OCI-LY7 (cell line): ENCODE measurements around the gene TRIM71. TPM values are rescaled to one million over a fixed set of nuclear protein-coding genes. Genes with fewer than 3 reads are reported as not detected.
"Not testable (repeated sequence)": the region's sequence is repeated elsewhere in the genome, so short reads cannot be mapped to it uniquely, and the experiment has no call there.

Source experiments
- BruUV-seq: library from RNA; stranded (reverse); fragments of 400-500 nt; replicated peaks from 2 replicates; lab custom pipeline; 2021; lab: Mats Ljungman, UMichigan
- CTCF ChIA-PET: fragments of 300-600 bp; sonication (Branson Sonifier 250); formaldehyde crosslinking; loops from one replicate; lab custom pipeline; 2022; ENCODE audit warnings: antibody characterized with exemption; ENCODE audit not compliant: unreplicated experiment; lab: Charles Lee
- POLR2A ChIA-PET: fragments of 300-600 bp; sonication (Branson Sonifier 250); formaldehyde crosslinking; loops from one replicate; lab custom pipeline; 2022; ENCODE audit warnings: antibody characterized with exemption; lab: Charles Lee
- DNase-seq: peaks from one replicate; pipeline ENCODE4 v3.0.0-alpha.2; 2015; ENCODE audit warnings: low spot score
- H2AFZ ChIP-seq: fragments of 200-600 bp; sonication (generic), shearing (Covaris generic); 2 replicates; pipeline ENCODE4 v1.6.1; 2014; ENCODE audit warnings: mild to moderate bottlenecking, antibody characterized with exemption, low read length, moderate library complexity
- H3K27ac ChIP-seq: fragments of 200-600 bp; sonication (generic); 2 replicates; pipeline ENCODE4 v1.5.1; 2014; ENCODE audit warnings: mixed run types, low read depth, mild to moderate bottlenecking, moderate library complexity, low read length, inconsistent platforms; ENCODE audit not compliant: poor library complexity, severe bottlenecking
- H3K36me3 ChIP-seq: fragments of 200-600 bp; sonication (generic); 2 replicates; pipeline ENCODE4 v1.6.1; 2014; ENCODE audit warnings: mild to moderate bottlenecking, antibody characterized with exemption, low read length, moderate library complexity, mixed read lengths; ENCODE audit not compliant: insufficient read depth
- H3K4me1 ChIP-seq: fragments of 200-600 bp; sonication (generic); 2 replicates; pipeline ENCODE4 v1.5.1; 2014; ENCODE audit warnings: mild to moderate bottlenecking, low read length; ENCODE audit not compliant: insufficient read depth, poor library complexity, severe bottlenecking
- H3K4me2 ChIP-seq: fragments of 200-600 bp; sonication (generic); 2 replicates; pipeline ENCODE4 v1.6.1; 2014; ENCODE audit warnings: mild to moderate bottlenecking, low read length
- H3K4me3 ChIP-seq: fragments of 200-600 bp; sonication (generic); 2 replicates; pipeline ENCODE4 v1.5.1; 2014; ENCODE audit warnings: mild to moderate bottlenecking, low read depth, low read length; ENCODE audit not compliant: poor library complexity, severe bottlenecking
- H3K79me2 ChIP-seq: fragments of 200-600 bp; sonication (generic); 2 replicates; pipeline ENCODE4 v1.6.1; 2016; ENCODE audit warnings: low read depth, mild to moderate bottlenecking, low read length, moderate library complexity, mixed read lengths; ENCODE audit not compliant: insufficient read depth
- H3K9me2 ChIP-seq: fragments of 200-600 bp; sonication (generic); 2 replicates; pipeline ENCODE4 v1.6.1; 2016; ENCODE audit warnings: mild to moderate bottlenecking, low read length, mixed read lengths; ENCODE audit not compliant: insufficient read depth
- H3K9me3 ChIP-seq: fragments of 200-600 bp; sonication (generic); 2 replicates; pipeline ENCODE4 v1.6.1; 2014; ENCODE audit warnings: mild to moderate bottlenecking, mixed run types, low read length, mixed read lengths
- H4K20me1 ChIP-seq: fragments of 200-600 bp; sonication (generic); 2 replicates; pipeline ENCODE4 v1.6.1; 2014; ENCODE audit warnings: mild to moderate bottlenecking, antibody characterized with exemption, low read length, moderate library complexity, mixed read lengths; ENCODE audit not compliant: insufficient read depth
- EZH2phosphoT487 ChIP-seq: fragments of 200-600 bp; sonication (generic); IDR thresholded peaks from 2 replicates; pipeline ENCODE4 v1.6.1; 2018; ENCODE audit warnings: low read depth, borderline replicate concordance, mild to moderate bottlenecking, mixed run types, antibody characterized with exemption, low read length, moderate library complexity, mixed read lengths
- intact Hi-C: fragments of 100-400 bp; cut with micrococcal nuclease; formaldehyde crosslinking; loops from one replicate; pipeline ENCODE4 v1.10.0; 2022; ENCODE audit not compliant: unreplicated experiment
- total RNA-seq, 2 experiments: library from RNA; depleted of rRNA in 1 of 2; stranded (reverse); fragments of >200 nt in 1 of 2; shearing (Covaris generic) in 1 of 2; gene quantifications; 2 replicates each; pipeline ENCODE4 v1.2.3, GENCODE V29; 2014 to 2022
- TF ChIP-seq, protein P1 (sequence below): fragments of 200-600 bp; sonication (generic); conservative IDR thresholded peaks from 2 replicates; pipeline ENCODE4 v1.5.1; 2014; ENCODE audit warnings: mild to moderate bottlenecking, antibody characterized with exemption, low read length, moderate library complexity, mixed read lengths

TRIM71 gene
- total RNA-seq, 2 experiments from 2014 or later = not detected

DNA sequence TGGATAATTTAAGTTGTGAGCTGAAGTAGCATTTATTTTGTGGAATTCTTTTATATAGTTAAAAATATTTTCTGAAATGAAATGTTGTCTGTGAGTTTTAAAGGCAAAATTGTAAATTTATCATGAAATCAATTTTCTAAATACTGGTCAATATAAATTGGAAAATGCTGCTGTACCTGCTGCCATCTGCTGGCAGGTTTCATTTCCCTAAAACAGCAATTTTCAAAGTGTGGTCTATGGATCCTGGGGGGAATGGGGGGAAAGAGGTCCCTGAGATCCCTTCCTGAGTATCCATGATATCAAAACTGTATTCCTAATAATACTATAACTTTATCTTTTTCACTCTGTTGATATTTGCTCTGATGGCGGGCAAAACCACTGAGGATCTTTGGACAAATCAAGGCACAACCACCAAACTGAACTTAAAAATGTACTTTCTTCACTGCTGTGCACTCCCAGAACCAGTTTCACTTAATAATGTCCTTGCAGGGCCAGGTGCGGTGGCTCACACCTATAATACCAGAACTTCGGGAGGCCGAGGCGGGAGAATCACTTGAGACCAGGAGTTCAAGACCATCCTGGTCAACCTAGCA, 116.4 kb downstream of the TRIM71 start:
- no peaks in the 10 kb centered on the region for H3K79me2 ChIP-seq
- no peaks in the 10 kb centered on the region for H3K36me3 ChIP-seq
- BruUV-seq = no TSS peak
- ChIA-PET CTCF (no interaction called here), POLR2A (interaction anchor here (0.5 to 0.6 kb wide), 2 partner anchors 64 to 431 kb away, joined by 3 read pairs; partner anchors contain the start of gene CMTM6)
- DNase-seq = peak; percentile 20
- H3K4me2 ChIP-seq = no peak overlapping the region
- no peak for TF ChIP-seq EZH2phosphoT487
- TF ChIP-seq, protein P1, sequence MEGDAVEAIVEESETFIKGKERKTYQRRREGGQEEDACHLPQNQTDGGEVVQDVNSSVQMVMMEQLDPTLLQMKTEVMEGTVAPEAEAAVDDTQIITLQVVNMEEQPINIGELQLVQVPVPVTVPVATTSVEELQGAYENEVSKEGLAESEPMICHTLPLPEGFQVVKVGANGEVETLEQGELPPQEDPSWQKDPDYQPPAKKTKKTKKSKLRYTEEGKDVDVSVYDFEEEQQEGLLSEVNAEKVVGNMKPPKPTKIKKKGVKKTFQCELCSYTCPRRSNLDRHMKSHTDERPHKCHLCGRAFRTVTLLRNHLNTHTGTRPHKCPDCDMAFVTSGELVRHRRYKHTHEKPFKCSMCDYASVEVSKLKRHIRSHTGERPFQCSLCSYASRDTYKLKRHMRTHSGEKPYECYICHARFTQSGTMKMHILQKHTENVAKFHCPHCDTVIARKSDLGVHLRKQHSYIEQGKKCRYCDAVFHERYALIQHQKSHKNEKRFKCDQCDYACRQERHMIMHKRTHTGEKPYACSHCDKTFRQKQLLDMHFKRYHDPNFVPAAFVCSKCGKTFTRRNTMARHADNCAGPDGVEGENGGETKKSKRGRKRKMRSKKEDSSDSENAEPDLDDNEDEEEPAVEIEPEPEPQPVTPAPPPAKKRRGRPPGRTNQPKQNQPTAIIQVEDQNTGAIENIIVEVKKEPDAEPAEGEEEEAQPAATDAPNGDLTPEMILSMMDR = peak; percentile 87
- no peaks in the 10 kb centered on the region for H3K9me3 ChIP-seq
- H3K27ac ChIP-seq = no peak overlapping the region
- intact Hi-C loops = loop anchor here (1.0 to 5.0 kb wide), 2 partner anchors 201 to 422 kb away; no protein-coding TSS in a partner anchor
- H3K4me1 ChIP-seq = no peaks in the 10 kb centered on the region
- H3K4me3 ChIP-seq = no peak overlapping the region
- H3K9me2 ChIP-seq = no peaks in the 10 kb centered on the region
- no peaks in the 10 kb centered on the region for H4K20me1 ChIP-seq
- no peak overlapping the region for H2AFZ ChIP-seq

DNA sequence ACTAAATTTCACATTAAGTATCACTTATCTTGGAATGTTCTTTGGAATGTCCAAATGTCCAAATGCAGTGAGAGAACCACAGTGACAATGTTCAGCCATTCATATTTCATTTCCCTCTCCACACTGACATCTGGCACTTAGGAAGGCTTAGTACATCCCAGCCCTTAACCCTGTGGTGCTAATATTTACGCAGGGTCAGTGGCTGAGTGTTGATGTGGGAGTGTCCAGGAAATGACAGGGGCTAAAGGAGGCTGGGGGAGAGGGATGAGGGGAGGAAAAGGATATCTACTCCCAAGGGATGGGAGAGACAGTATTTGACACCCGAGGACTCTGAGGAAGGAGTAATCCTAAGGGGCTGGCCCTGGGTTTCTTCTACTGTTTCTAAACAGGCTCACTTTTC, 119.5 kb downstream of the TRIM71 start:
- H3K9me2 ChIP-seq = no peaks in the 10 kb centered on the region
- BruUV-seq = no TSS peak
- no peak overlapping the region for H3K4me2 ChIP-seq
- CTCF ChIA-PET = no interaction called here
- no peak overlapping the region for H3K27ac ChIP-seq
- H3K4me3 ChIP-seq = no peak overlapping the region
- POLR2A ChIA-PET = no interaction called here
- intact Hi-C loops = no loop called here
- no peaks in the 10 kb centered on the region for H3K36me3 ChIP-seq
- no peaks in the 10 kb centered on the region for H3K9me3 ChIP-seq
- no peaks in the 10 kb centered on the region for H3K4me1 ChIP-seq
- no peak for TF ChIP-seq EZH2phosphoT487
- TF ChIP-seq, protein P1 = no peak
- H4K20me1 ChIP-seq = no peaks in the 10 kb centered on the region
- no peak overlapping the region for H2AFZ ChIP-seq
- no peak for DNase-seq
- no peaks in the 10 kb centered on the region for H3K79me2 ChIP-seq

DNA sequence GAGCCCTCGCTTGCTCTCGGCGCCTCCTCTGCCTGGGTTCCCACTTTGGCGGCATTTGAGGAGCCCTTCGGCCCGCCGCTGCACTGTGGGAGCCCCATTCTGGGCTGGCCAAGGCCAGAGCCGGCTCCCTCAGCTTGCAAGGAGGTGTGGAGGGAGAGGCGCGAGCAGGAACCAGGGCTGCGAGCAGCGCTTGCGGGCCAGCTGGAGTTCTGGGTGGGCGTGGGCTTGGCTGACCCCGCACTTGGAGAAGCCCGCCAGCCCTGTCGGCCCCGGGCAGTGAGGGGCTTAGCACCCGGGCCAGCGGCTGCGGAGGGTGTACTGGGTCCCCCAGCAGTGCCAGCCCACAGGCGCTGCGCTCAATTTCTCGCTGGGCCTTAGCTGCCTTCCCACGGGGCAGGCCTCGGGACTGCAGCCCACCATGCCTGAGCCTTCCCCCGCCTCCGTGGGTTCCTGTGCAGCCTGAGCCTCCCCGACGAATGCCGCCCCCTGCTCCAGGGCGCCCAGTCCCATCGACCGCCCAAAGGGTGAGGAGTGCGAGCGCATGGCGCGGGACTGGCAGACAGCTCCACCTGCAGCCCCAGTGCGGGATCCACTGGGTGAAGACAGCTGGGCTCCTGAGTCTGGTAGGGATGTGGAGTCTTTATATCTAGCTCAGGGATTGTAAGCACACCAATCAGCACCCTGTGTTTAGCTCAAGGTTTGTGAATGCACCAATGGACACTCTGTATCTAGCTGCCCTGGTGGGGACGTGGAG, 121.9 kb downstream of the TRIM71 start:
- H4K20me1 ChIP-seq, H3K27ac ChIP-seq, intact Hi-C loops, H3K4me3 ChIP-seq, H3K36me3 ChIP-seq, DNase-seq, H3K79me2 ChIP-seq, H2AFZ ChIP-seq, H3K4me1 ChIP-seq, BruUV-seq, CTCF ChIA-PET, H3K9me3 ChIP-seq, H3K9me2 ChIP-seq, POLR2A ChIA-PET, H3K4me2 ChIP-seq: not testable (repeated sequence)
